H1 (cell line): ENCODE results near the gene ZC3H18. TPM values are rescaled to one million over a fixed set of nuclear protein-coding genes. Genes with fewer than 3 reads are reported as not detected.

ENCODE experiments used
- CTCF ChIA-PET: fragments of 300-600 bp; sonication (Branson Sonifier 250); formaldehyde crosslinking; loops from one replicate; lab custom pipeline; 2021; ENCODE audit not compliant: partially characterized antibody; lab: Charles Lee
- POLR2A ChIA-PET: fragments of 300-600 bp; sonication (Branson Sonifier 250); formaldehyde crosslinking; loops from one replicate; lab custom pipeline; 2021; ENCODE audit warnings: inconsistent platforms; ENCODE audit not compliant: partially characterized antibody; lab: Charles Lee
- DNase-seq, 2 experiments: peaks; one replicate each; pipeline versions ENCODE4 v3.0.0 to v3.0.0-alpha.2; 2010 to 2022; ENCODE audit warnings: low spot score in 2 of 2, low read depth in 1 of 2, mixed read lengths in 1 of 2
- FAIRE-seq: peaks from 2 replicates; lab custom pipeline; 2011; peaks lifted over from hg19 to GRCh38; lab: Jason Lieb, UNC
- H2AFZ ChIP-seq: 2 replicates; pipeline ENCODE4 v1.8.1; 2012; ENCODE audit warnings: low read length, inconsistent platforms
- H2AK5ac ChIP-seq: 2 replicates; pipeline ENCODE4 v1.6.1; 2013; ENCODE audit warnings: low read depth, low read length
- H2BK120ac ChIP-seq: replicated peaks from 2 replicates; pipeline ENCODE3; 2013; ENCODE audit warnings: low read depth, low read length, inconsistent platforms
- H2BK12ac ChIP-seq: 2 replicates; pipeline ENCODE4 v1.6.1; 2013; ENCODE audit warnings: low read depth, low read length
- H2BK15ac ChIP-seq: 2 replicates; pipeline ENCODE4 v1.6.1; 2013; ENCODE audit warnings: low read length
- H2BK20ac ChIP-seq: 2 replicates; pipeline ENCODE4 v1.6.1; 2013; ENCODE audit warnings: low read length
- H2BK5ac ChIP-seq: 2 replicates; pipeline ENCODE4 v1.6.1; 2013; ENCODE audit warnings: low read depth, low read length
- H3K14ac ChIP-seq: 2 replicates; pipeline ENCODE4 v1.6.1; 2013; ENCODE audit warnings: inconsistent platforms; ENCODE audit not compliant: insufficient read length
- H3K18ac ChIP-seq: 2 replicates; pipeline ENCODE4 v1.6.1; 2013; ENCODE audit warnings: low read length; ENCODE audit errors: extremely low read depth
- H3K23ac ChIP-seq: 2 replicates; pipeline ENCODE4 v1.6.1; 2013; ENCODE audit warnings: inconsistent platforms; ENCODE audit not compliant: insufficient read length
- H3K23me2 ChIP-seq: 2 replicates; pipeline ENCODE4 v1.6.1; 2013; ENCODE audit warnings: low read depth, low read length
- H3K27ac ChIP-seq: 2 replicates; pipeline ENCODE4 v1.6.1; 2011; ENCODE audit warnings: low read depth, low read length, inconsistent platforms
- H3K27me3 ChIP-seq, 4 experiments: replicated peaks in 1 of 4; 1 replicate in 1 of 4; 2 replicates in 3 of 4; pipeline versions ENCODE4 v1.6.1 to v1.8.1; 2011 to 2013; ENCODE audit warnings: low read length in 3 of 4, mild to moderate bottlenecking in 3 of 4, inconsistent platforms in 2 of 4, mixed read lengths in 2 of 4, moderate library complexity in 1 of 4; ENCODE audit not compliant: control insufficient read depth in 3 of 4, insufficient read depth in 3 of 4; ENCODE audit errors: extremely low read depth in 1 of 4
- H3K36me3 ChIP-seq, 4 experiments: 2 replicates each; pipeline versions ENCODE4 v1.6.1 to v1.8.1; 2011 to 2013; ENCODE audit warnings: mild to moderate bottlenecking in 4 of 4, low read length in 3 of 4, moderate library complexity in 2 of 4, control low read depth in 1 of 4, inconsistent platforms in 1 of 4; ENCODE audit not compliant: insufficient read depth in 4 of 4, control insufficient read depth in 2 of 4
- H3K4ac ChIP-seq: replicated peaks from 2 replicates; pipeline ENCODE3; 2013; ENCODE audit warnings: low read length, low read depth, mixed read lengths, inconsistent platforms; ENCODE audit not compliant: insufficient read length
- H3K4me1 ChIP-seq, 4 experiments: replicated peaks in 1 of 4; 1 replicate in 1 of 4; 2 replicates in 3 of 4; pipeline versions ENCODE4 v1.6.1 to v1.8.1; 2011 to 2013; ENCODE audit warnings: low read length in 3 of 4, inconsistent platforms in 2 of 4, mixed read lengths in 1 of 4; ENCODE audit not compliant: insufficient read depth in 4 of 4, control insufficient read depth in 3 of 4
- H3K4me2 ChIP-seq, 2 experiments: 2 replicates each; pipeline versions ENCODE4 v1.6.1 to v1.8.1; 2011 to 2013; ENCODE audit warnings: low read depth in 2 of 2, low read length in 2 of 2, control low read depth in 1 of 2, inconsistent platforms in 1 of 2, mild to moderate bottlenecking in 1 of 2; ENCODE audit not compliant: insufficient read depth in 1 of 2
- H3K4me3 ChIP-seq, 4 experiments: fragments of 200-600, 300-600 bp in 1 of 4; sonication (generic), shearing (Covaris generic), sonication (Bioruptor Twin) in 1 of 4; 2 replicates each; pipeline versions ENCODE4 v1.5.1 to v1.8.1; 2011 to 2016; ENCODE audit warnings: low read length in 4 of 4, low read depth in 3 of 4, control low read depth in 2 of 4, inconsistent platforms in 2 of 4, mild to moderate bottlenecking in 2 of 4, mixed read lengths in 1 of 4, moderate library complexity in 1 of 4; ENCODE audit not compliant: insufficient read depth in 2 of 4; ENCODE audit errors: extremely low read depth in 1 of 4
- H3K56ac ChIP-seq: replicated peaks from 2 replicates; pipeline ENCODE3; 2013; ENCODE audit warnings: low read depth, mild to moderate bottlenecking, mixed read lengths, low read length, inconsistent platforms; ENCODE audit not compliant: insufficient read length
- H3K79me1 ChIP-seq: 2 replicates; pipeline ENCODE4 v1.6.1; 2013; ENCODE audit warnings: low read depth, low read length, control low read depth
- H3K79me2 ChIP-seq, 2 experiments: 2 replicates each; pipeline versions ENCODE4 v1.6.1 to v1.8.1; 2012 to 2013; ENCODE audit warnings: low read length in 2 of 2, mild to moderate bottlenecking in 2 of 2, inconsistent platforms in 1 of 2; ENCODE audit not compliant: insufficient read depth in 2 of 2, control insufficient read depth in 1 of 2
- H3K9ac ChIP-seq, 4 experiments: replicated peaks in 1 of 4; 1 replicate in 1 of 4; 2 replicates in 3 of 4; pipeline versions ENCODE4 v1.6.1 to v1.8.1; 2011 to 2013; ENCODE audit warnings: low read depth in 3 of 4, low read length in 3 of 4, control low read depth in 2 of 4, mild to moderate bottlenecking in 2 of 4, moderate library complexity in 2 of 4, inconsistent platforms in 1 of 4; ENCODE audit errors: extremely low read depth in 1 of 4
- H3K9me3 ChIP-seq, 2 experiments: 2 replicates each; pipeline versions ENCODE4 v1.6.1 to v1.8.1; 2012 to 2013; ENCODE audit warnings: mild to moderate bottlenecking in 2 of 2, moderate library complexity in 2 of 2, control low read depth in 1 of 2, inconsistent platforms in 1 of 2, low read depth in 1 of 2, low read length in 1 of 2, mixed read lengths in 1 of 2; ENCODE audit not compliant: insufficient read depth in 2 of 2
- H4K20me1 ChIP-seq, 2 experiments: replicated peaks in 1 of 2; 2 replicates each; pipeline versions ENCODE3 to v1.8.1; 2011 to 2013; ENCODE audit warnings: inconsistent platforms in 2 of 2, low read length in 2 of 2, mild to moderate bottlenecking in 1 of 2; ENCODE audit not compliant: insufficient read depth in 2 of 2, control insufficient read depth in 1 of 2
- H4K5ac ChIP-seq: 2 replicates; pipeline ENCODE4 v1.6.1; 2013; ENCODE audit warnings: low read length, low read depth, mixed read lengths, inconsistent platforms; ENCODE audit not compliant: insufficient read length
- H4K8ac ChIP-seq: 2 replicates; pipeline ENCODE4 v1.8.0; 2013; ENCODE audit warnings: mild to moderate bottlenecking, moderate library complexity, low read length, inconsistent platforms; ENCODE audit not compliant: insufficient read depth; ENCODE audit errors: extremely low read depth
- H4K91ac ChIP-seq: replicated peaks from 2 replicates; pipeline ENCODE3; 2013; ENCODE audit warnings: low read length, mixed read lengths, inconsistent platforms; ENCODE audit not compliant: insufficient read length
- CHD1 ChIP-seq: IDR thresholded peaks from 2 replicates; pipeline ENCODE4 v1.6.1; 2012; ENCODE audit warnings: low read depth, low read length, improper control_type of control experiment
- EGR1 ChIP-seq: IDR thresholded peaks from 2 replicates; pipeline ENCODE4 v1.6.1; 2011; ENCODE audit warnings: low read depth, low read length, borderline replicate concordance
- WGBS, 2 experiments: shearing (Covaris generic) in 1 of 2; methylation state at CpG; one replicate each; pipeline versions ENCODE4 v1.1.6 to v1.1.7; 2013 to 2015; ENCODE audit warnings: low lambda C conversion rate in 2 of 2, mixed read lengths in 2 of 2, inconsistent platforms in 1 of 2, low coverage in 1 of 2, missing lambda C conversion rate in 1 of 2; ENCODE audit not compliant: insufficient replicate concordance in 2 of 2, insufficient coverage in 1 of 2, insufficient read length in 1 of 2; ENCODE audit errors: extremely low coverage in 1 of 2, missing lambda C conversion rate in 1 of 2; 5-methylcytosine and 5-hydroxymethylcytosine counted together
- polyA plus RNA-seq, 7 experiments: library from polyadenylated mRNA; depleted of rRNA in 3 of 7; stranded (reverse) in 5 of 7; unstranded in 2 of 7; fragments of >200 nt in 5 of 7; fragments of 200-250 nt in 2 of 7; gene quantifications; 1 replicate in 5 of 7; 2 replicates in 1 of 7; 4 replicates in 1 of 7; pipeline versions ENCODE4 v1.2.1 to v1.2.3, GENCODE V29; 2011 to 2013; ENCODE audit warnings: missing spikeins in 2 of 7, mixed read lengths in 2 of 7
- total RNA-seq: library from RNA; stranded (reverse); fragmentation: NEBNext Ultra II Directional; extraction: Animal tissue kit (Norgen Biotek cat#: 25700); gene quantifications from 2 replicates; pipeline ENCODE4 v1.2.1, GENCODE V29; 2021

ZC3H18 gene
- total and polyA plus RNA-seq, 2 of the 8 experiments (the other 6 are each of a cell fraction or from before 2014, with no cell fraction given): 12.1 to 73.2 TPM

DNA sequence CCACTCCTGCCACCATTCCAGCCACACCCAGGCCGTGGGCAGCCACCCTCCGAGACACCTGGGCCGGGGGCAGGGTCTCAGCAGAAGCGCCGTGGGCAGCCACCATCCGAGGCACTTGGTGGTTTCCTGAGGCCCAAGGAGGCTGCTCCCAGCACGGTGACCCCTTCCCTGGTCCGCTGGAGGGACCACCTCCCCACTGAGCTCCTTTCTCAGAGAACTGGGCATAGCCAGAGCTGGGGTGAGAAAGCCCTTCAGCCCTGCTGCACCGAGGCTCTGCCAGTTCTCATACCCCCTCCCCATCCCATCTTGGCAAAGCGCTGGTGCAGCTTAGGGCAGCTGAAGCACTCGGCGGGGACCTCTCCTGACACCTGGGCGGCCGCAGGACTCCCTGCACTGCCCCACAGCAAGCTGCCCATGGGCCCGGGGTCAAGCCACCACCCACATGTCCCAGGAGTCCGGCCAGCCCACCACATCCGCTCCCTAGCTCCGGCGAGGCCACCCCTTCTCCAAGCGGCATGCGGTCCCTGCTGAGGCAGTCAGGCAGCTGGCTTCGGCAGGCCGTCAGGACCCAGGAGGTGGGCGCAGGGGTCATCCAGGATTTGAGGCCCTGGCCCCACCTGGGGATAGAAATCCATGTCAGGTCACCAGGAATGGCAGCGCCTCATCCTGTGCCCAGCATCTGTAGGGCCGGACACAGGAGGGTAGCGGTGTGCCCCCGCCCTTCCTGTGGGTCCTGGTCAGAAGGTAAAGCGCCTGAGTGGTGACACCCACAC, 82.0 kb downstream of the ZC3H18 start:
- no peak overlapping the region for H3K9ac ChIP-seq
- no peak overlapping the region for H3K4me3 ChIP-seq
- H3K9me3 ChIP-seq: no peaks in the 10 kb centered on the region
- H2AK5ac ChIP-seq: no peak overlapping the region
- no peak overlapping the region for H2BK15ac ChIP-seq
- H3K79me1 ChIP-seq: peaks cover 6% of the 10 kb centered on the region
- no peak overlapping the region for H4K8ac ChIP-seq
- H3K18ac ChIP-seq: no peak overlapping the region
- no peaks in the 10 kb centered on the region; a peak in 1 of 4 replicates for H3K79me2 ChIP-seq
- H3K27ac ChIP-seq: no peak overlapping the region
- H3K14ac ChIP-seq: no peak overlapping the region
- ChIA-PET POLR2A (interaction anchor here (1.7 to 3.7 kb wide), 2 partner anchors 10 to 11 kb away, joined by 5 to 19 read pairs; partner anchors contain the start of gene MVD), CTCF (interaction anchor here (1.2 to 1.6 kb wide), 2 partner anchors 20 to 83 kb away, joined by 3 read pairs; no protein-coding TSS in a partner anchor)
- H2BK12ac ChIP-seq: no peak overlapping the region
- no peak overlapping the region for H2AFZ ChIP-seq
- H3K56ac ChIP-seq: no peak overlapping the region
- H4K20me1 ChIP-seq: peaks cover 0 to 29% of the 10 kb centered on the region in 2 experiments
- no peak overlapping the region for H2BK120ac ChIP-seq
- H2BK20ac ChIP-seq: no peak overlapping the region
- H3K4me1 ChIP-seq: peaks cover 0 to 11% (median 7%) of the 10 kb centered on the region in 4 experiments; a peak in 5 of 7 replicates
- no peak overlapping the region for H3K4ac ChIP-seq
- 90% methylated on average over 29 of the region's 29 CpGs; no CpG with 5 or more reads in 1 of the 2 experiments for WGBS, 2 experiments
- no peak overlapping the region for H4K5ac ChIP-seq
- H3K23me2 ChIP-seq: peaks cover 10% of the 10 kb centered on the region; the same call in 1 of the 2 replicates
- no peak overlapping the region for H3K23ac ChIP-seq
- no peak for TF ChIP-seq CHD1
- 0 out of 2 replicates have a peak, but pooled peaks have one; percentile 29 for TF ChIP-seq EGR1
- H3K27me3 ChIP-seq: no peaks in the 10 kb centered on the region
- DNase-seq: no peak
- no peak overlapping the region for H2BK5ac ChIP-seq
- no peak overlapping the region for H4K91ac ChIP-seq
- FAIRE-seq: no peak
- no peak overlapping the region; a peak in 1 of 4 replicates for H3K4me2 ChIP-seq
- peaks cover 3 to 24% (median 4%) of the 10 kb centered on the region in 4 experiments; a peak in 7 of 8 replicates for H3K36me3 ChIP-seq
